Measurements from ENCODE around the gene SETD2. TPM values are rescaled to one million over a fixed set of nuclear protein-coding genes. Genes with fewer than 3 reads are reported as not detected.
"Not testable (repeated sequence)": the region's sequence is repeated elsewhere in the genome, so short reads cannot be mapped to it uniquely, and the experiment has no call there.

The SETD2 gene
- total RNA-seq, 1 donor from 2014 or later = 21.0 TPM

- Histone ChIP-seq H3K36me3 (peaks cover 8 to 13% of the 10 kb centered on the region in 2 donors), H3K4me1 (no peaks in the 10 kb centered on the region), H3K4me3 (no peak overlapping the region), H3K27ac (no peak overlapping the region), H3K27me3 (no peaks in the 10 kb centered on the region), H3K9me3 (no peaks in the 10 kb centered on the region)
- no peak for TF ChIP-seq CTCF (IDR thresholded peaks at IDR 0.05)
- intact Hi-C loops (cut with DNase I) = no loop called here
- DNase-seq (ENCODE audit: low spot score in 2 of 2) = no peak
Observed at GRCh38 chr3:47128137-47128536, 35.8 kb downstream of the SETD2 start.

DNA sequence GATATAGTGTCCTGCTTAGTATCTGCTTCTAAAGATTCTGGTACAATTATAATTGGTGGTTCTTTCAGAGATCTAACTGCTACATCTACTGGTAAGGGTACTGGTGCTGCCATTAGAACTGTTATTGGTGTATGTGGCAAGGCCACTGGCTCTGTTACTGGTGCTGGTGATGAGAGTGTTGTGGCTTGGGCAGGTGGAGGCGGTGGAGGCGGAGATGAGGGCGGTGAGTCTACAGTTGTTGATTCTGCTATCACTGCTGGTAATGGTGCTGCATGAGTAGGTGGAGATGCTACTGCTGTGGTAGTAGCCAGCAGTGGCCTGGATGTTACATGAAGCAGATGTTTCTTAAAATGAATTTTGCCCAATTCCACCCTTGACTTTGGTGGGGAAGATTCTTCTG is 40.1 kb downstream of the SETD2 start:
- intact Hi-C loops (cut with DNase I) = no loop called here
- peaks cover 11 to 31% of the 10 kb centered on the region in 2 donors for H3K36me3 ChIP-seq
- no peak for TF ChIP-seq CTCF (IDR thresholded peaks at IDR 0.05)

DNA sequence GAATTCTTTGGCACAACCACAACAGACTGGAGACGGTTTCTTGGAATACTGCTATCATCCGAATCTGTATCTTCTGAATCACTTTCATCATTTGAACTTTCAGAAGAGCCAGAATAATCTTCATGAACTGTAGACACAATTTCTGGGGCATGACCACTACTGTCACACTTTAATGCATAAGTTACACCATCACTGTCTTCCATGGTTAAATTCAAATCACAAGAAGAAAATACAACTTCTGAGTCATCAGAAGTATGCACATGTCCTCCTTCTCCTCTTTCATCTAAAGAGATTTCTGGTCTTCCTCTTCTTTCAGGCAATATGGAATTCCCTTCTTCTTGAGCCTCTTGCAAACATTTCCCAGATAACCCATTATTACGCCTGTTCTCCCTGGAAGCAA is 42.5 kb downstream of the SETD2 start:
- Histone ChIP-seq H3K27me3 (no peaks in the 10 kb centered on the region), H3K9me3 (no peaks in the 10 kb centered on the region), H3K4me3 (no peak overlapping the region), H3K27ac (no peak overlapping the region), H3K36me3 (peaks cover 16 to 35% of the 10 kb centered on the region in 2 donors), H3K4me1 (no peaks in the 10 kb centered on the region)
- no peak for TF ChIP-seq CTCF (IDR thresholded peaks at IDR 0.05)
- intact Hi-C loops (cut with DNase I) = no loop called here
- DNase-seq (ENCODE audit: low spot score in 2 of 2) = no peak

More for the DNA sequence above, 40.1 kb downstream of the SETD2 start:
- Histone ChIP-seq H3K4me3 (no peak overlapping the region), H3K27me3 (no peaks in the 10 kb centered on the region), H3K4me1 (no peaks in the 10 kb centered on the region), H3K9me3 (no peaks in the 10 kb centered on the region), H3K27ac (no peak overlapping the region)
- no peak for DNase-seq (ENCODE audit: low spot score in 2 of 2)

DNA sequence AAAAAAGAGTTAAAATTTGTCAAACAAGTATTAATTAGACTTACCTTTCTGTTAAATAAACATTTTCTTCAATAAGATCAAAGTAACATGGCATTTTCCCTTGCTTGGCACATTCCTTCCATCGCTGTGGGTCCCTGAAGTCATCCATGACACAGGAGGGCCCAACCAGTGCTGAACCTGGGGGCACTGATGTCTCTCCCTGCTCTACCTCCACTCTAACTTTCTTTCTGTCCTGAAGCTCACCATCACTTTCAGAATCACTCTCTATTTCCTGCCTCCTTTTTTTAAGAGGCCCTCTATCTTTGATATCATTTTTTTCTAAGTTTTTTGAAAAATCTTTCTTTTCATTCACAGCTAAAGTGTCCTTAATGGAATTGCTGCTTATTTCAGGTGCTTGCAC is 43.8 kb downstream of the SETD2 start:
- no peak for DNase-seq (ENCODE audit: low spot score in 2 of 2)
- no peak for TF ChIP-seq CTCF (IDR thresholded peaks at IDR 0.05)
- H3K9me3 ChIP-seq = no peaks in the 10 kb centered on the region
- no peak overlapping the region for H3K4me3 ChIP-seq
- H3K36me3 ChIP-seq = peaks cover 29 to 46% of the 10 kb centered on the region in 2 donors
- H3K27ac ChIP-seq = no peak overlapping the region
- H3K4me1 ChIP-seq = no peaks in the 10 kb centered on the region
- no peaks in the 10 kb centered on the region for H3K27me3 ChIP-seq
- intact Hi-C loops (cut with DNase I) = no loop called here

- H3K4me3 ChIP-seq; H3K27me3 ChIP-seq; H3K4me1 ChIP-seq; DNase-seq (ENCODE audit: low spot score in 2 of 2); H3K9me3 ChIP-seq; H3K27ac ChIP-seq; intact Hi-C loops (cut with DNase I): not testable (repeated sequence)
- H3K36me3 ChIP-seq = peaks cover 34 to 52% of the 10 kb centered on the region in 2 donors
Observed at GRCh38 chr3:47119387-47119786, 44.5 kb downstream of the SETD2 start.

- Histone ChIP-seq H3K4me3 (no peak overlapping the region), H3K36me3 (peaks cover 38 to 52% of the 10 kb centered on the region in 2 donors), H3K9me3 (no peaks in the 10 kb centered on the region), H3K27me3 (no peaks in the 10 kb centered on the region), H3K27ac (no peak overlapping the region), H3K4me1 (no peaks in the 10 kb centered on the region)
- no peak for DNase-seq (ENCODE audit: low spot score in 2 of 2)
- no peak for TF ChIP-seq CTCF (IDR thresholded peaks at IDR 0.05)
- intact Hi-C loops (cut with DNase I) = no loop called here
Observed at GRCh38 chr3:47117807-47118364, 46.0 kb downstream of the SETD2 start.

- H3K4me1 ChIP-seq; H3K4me3 ChIP-seq; H3K27me3 ChIP-seq; H3K9me3 ChIP-seq; intact Hi-C loops (cut with DNase I); DNase-seq (ENCODE audit: low spot score in 2 of 2); H3K27ac ChIP-seq: not testable (repeated sequence)
- peaks cover 49 to 50% of the 10 kb centered on the region in 2 donors for H3K36me3 ChIP-seq
Observed at GRCh38 chr3:47115524-47115923, 48.4 kb downstream of the SETD2 start.
